ENCODE data around the gene SHQ1.

DNA sequence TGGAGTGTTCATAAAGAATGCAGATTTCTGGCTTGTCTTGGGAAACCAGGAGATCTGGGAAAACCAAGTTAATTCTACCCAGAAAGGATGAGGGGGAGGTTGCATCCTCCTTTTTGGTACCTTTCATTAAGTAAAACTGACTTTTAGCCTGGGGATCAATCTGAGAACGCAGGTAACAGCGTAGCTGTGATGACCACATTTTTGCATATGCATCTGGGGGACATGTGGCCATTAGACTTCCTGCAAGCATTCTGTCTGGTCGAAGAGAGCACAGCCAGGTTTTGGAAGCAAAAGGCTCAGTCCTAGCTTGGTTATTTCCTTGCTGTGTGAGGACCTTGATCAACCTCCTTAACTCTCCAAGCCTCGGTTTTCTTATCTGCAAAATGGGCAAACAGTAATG is 145.2 kb downstream of the SHQ1 start:
- TF ChIP-seq POLR2AphosphoS5 (IDR thresholded peaks at IDR 0.05; ENCODE audit: borderline replicate concordance, low read depth, low read length) = no peak
- no peak for TF ChIP-seq EZH2 (IDR thresholded peaks at IDR 0.05)

Measured in SK-N-MC (cell line).